Spinal cord (tissue), 10 donors: ENCODE measurements around the gene DENND2D. TPM values are rescaled to one million over a fixed set of nuclear protein-coding genes. Genes with fewer than 3 reads are reported as not detected.

Experiments
- DNase-seq, 6 donors: peaks; one replicate each; pipeline versions ENCODE4 v3.0.0 to v3.0.0-alpha.2; 2013 to 2015; ENCODE audit warnings: low spot score in 6 of 6, low read depth in 4 of 6
- H3K27ac ChIP-seq: one replicate; pipeline ENCODE4 v1.5.1; 2013; ENCODE audit warnings: low read depth, low read length, control low read depth
- H3K27me3 ChIP-seq: one replicate; pipeline ENCODE4 v1.6.1; 2013; ENCODE audit warnings: low read length; ENCODE audit not compliant: control insufficient read depth, insufficient read depth
- H3K36me3 ChIP-seq: one replicate; pipeline ENCODE4 v1.6.1; 2013; ENCODE audit warnings: low read length; ENCODE audit not compliant: control insufficient read depth, insufficient read depth
- H3K4me1 ChIP-seq: one replicate; pipeline ENCODE4 v1.6.1; 2013; ENCODE audit warnings: low read length; ENCODE audit not compliant: control insufficient read depth, insufficient read depth
- H3K4me3 ChIP-seq: one replicate; pipeline ENCODE4 v1.5.1; 2013; ENCODE audit warnings: low read depth, low read length, control low read depth
- H3K9me3 ChIP-seq: one replicate; pipeline ENCODE4 v1.6.1; 2013; ENCODE audit warnings: low read length; ENCODE audit not compliant: control insufficient read depth, insufficient read depth
- WGBS: methylation state at CpG from one replicate; pipeline ENCODE4 v1.1.5; 2013; ENCODE audit warnings: missing lambda C conversion rate; ENCODE audit not compliant: insufficient coverage; 5-methylcytosine and 5-hydroxymethylcytosine counted together
- polyA plus RNA-seq, 2 donors: library from polyadenylated mRNA; unstranded; fragments of 120-200 nt; gene quantifications; one replicate each; pipeline ENCODE4 v1.2.1, GENCODE V29; 2013; ENCODE audit not compliant: insufficient read length in 2 of 2
- total RNA-seq, 2 donors: library from RNA; depleted of rRNA in 1 of 2; stranded (reverse); fragments of 120-200 nt in 1 of 2; fragments of >200 nt in 1 of 2; gene quantifications; one replicate each; pipeline versions ENCODE4 v1.2.3 to v1.2.4, GENCODE V29; 2013 to 2014
- donor health status: healthy.

Gene DENND2D
- total and polyA plus RNA-seq, 4 donors: 1.9 to 10.3 (median 5.4) TPM

DNA sequence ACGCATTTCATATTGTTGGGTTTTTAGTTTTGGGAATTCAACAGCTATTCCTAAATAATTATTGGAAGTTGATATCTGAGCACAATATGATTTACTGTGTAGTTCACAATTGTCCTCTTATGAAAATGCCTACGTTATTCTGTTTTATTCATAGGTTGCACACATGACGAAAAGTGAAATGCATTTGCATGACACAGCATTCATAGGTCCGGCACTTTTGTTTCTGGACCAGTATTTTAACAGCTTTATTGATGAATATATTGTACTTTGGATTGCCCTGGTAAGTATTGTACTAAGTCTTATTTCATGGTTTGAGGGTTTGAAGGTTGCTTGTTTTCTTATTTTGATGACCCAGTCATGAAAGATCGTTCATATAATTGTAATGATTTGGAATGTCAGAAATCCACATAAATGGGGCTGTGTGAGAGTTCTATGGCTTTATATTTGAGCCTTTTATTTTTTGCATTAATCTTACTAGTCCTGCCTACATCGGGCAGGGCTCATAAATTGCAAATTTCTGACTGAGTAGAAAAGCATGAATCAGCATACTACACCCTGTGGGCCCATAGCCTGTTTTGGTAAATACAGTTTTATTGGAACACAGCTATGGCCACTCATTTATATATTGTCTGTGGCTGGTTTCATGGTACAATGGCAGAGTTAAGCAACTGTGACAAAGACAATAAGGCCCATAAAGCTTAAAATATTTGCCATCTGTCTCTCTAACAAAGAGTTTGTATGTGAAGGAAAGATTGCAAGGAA is 17.0 kb downstream of the DENND2D start:
- no peaks in the 10 kb centered on the region for H3K9me3 ChIP-seq
- H3K4me1 ChIP-seq: no peaks in the 10 kb centered on the region
- peaks cover 2% of the 10 kb centered on the region for H3K36me3 ChIP-seq
- H3K27ac ChIP-seq: no peak overlapping the region
- H3K27me3 ChIP-seq: no peaks in the 10 kb centered on the region
- peak in 1 of 6 donors; percentile 52 for DNase-seq
- no peak overlapping the region for H3K4me3 ChIP-seq
- WGBS: 96% methylated on average over 3 of the region's 6 CpGs

DNA sequence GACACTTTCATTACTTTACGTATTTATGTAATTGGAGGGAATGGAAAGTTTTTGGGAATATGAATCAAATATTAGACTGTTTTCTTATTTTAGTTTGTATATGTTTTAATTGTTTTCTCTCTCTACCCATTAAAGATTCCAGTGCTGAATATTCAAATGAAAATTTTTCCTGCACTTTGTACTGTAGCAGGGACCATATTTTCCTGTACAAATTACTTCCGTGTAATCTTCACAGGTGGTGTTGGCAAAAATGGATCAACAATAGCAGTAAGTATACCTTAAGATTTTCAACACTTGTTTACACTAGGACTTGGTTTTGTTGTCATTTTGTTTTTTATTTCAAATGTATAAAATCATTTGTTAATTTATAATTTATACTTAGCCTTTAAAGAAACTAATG is 18.4 kb downstream of the DENND2D start:
- no peaks in the 10 kb centered on the region for H3K27me3 ChIP-seq
- no peak for DNase-seq
- no peak overlapping the region for H3K4me3 ChIP-seq
- H3K9me3 ChIP-seq: no peaks in the 10 kb centered on the region
- H3K36me3 ChIP-seq: peaks cover 2% of the 10 kb centered on the region
- no peaks in the 10 kb centered on the region for H3K4me1 ChIP-seq
- no CpG with 5 or more reads among the region's 2 CpGs for WGBS
- no peak overlapping the region for H3K27ac ChIP-seq

- no peaks in the 10 kb centered on the region for H3K4me1 ChIP-seq
- H3K4me3 ChIP-seq: no peak overlapping the region
- H3K27me3 ChIP-seq: no peaks in the 10 kb centered on the region
- H3K36me3 ChIP-seq: no peaks in the 10 kb centered on the region
- H3K9me3 ChIP-seq: no peaks in the 10 kb centered on the region
- no peak for DNase-seq
- H3K27ac ChIP-seq: no peak overlapping the region
Observed at GRCh38 chr1:111179968-111180533, 20.4 kb downstream of the DENND2D start.

DNA sequence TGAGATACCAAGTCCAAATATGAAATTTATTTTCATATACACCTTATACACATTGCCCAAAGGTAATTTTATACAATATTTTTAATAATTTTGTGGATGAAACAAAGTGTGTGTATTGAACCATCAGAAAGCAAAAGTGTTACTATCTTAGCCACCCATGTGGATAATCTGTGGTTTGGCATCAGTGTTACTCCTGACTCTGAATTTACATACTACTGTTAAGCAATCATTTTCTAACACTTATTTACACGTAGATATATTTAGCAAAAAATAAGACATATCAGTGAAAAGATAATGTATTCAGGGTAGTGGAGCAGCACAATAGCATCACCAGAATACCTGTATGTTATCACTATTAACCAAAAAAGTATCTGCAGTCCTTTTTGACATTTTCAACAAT is 23.8 kb downstream of the DENND2D start:
- Histone ChIP-seq H3K36me3 (peaks cover 4% of the 10 kb centered on the region), H3K27me3 (no peaks in the 10 kb centered on the region)
- no CpG with 5 or more reads among the region's 1 CpG for WGBS

DNA sequence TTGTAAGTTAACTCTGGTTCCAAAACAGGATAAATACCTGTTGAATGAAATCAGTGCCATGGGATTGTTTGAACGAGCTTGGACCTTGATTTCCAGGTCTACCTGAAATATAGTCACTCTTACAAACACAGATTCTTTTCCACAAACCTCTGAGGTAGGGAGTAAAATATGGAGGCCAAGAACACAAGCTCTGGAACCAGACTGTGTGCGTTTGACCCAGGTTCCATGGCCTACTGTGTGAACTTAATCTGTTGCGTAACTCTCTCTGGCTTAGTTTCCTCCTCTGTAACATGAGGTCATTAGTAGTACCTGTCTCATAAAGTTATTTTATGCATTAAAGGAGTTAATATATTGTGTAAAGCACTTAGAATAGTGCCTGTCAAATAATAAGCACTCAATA is 25.1 kb downstream of the DENND2D start:
- H3K4me3 ChIP-seq: no peak overlapping the region
- no peak overlapping the region for H3K27ac ChIP-seq
- WGBS: no CpG with 5 or more reads among the region's 3 CpGs
- no peaks in the 10 kb centered on the region for H3K27me3 ChIP-seq
- no peak for DNase-seq
- H3K9me3 ChIP-seq: no peaks in the 10 kb centered on the region
- H3K36me3 ChIP-seq: peaks cover 5% of the 10 kb centered on the region
- no peaks in the 10 kb centered on the region for H3K4me1 ChIP-seq

More for the DNA sequence above, 23.8 kb downstream of the DENND2D start:
- Histone ChIP-seq H3K27ac (no peak overlapping the region), H3K4me1 (no peaks in the 10 kb centered on the region), H3K9me3 (no peaks in the 10 kb centered on the region), H3K4me3 (no peak overlapping the region)
- DNase-seq: no peak

- Histone ChIP-seq H3K9me3 (no peaks in the 10 kb centered on the region), H3K36me3 (peaks cover 5% of the 10 kb centered on the region), H3K4me1 (no peaks in the 10 kb centered on the region), H3K27ac (no peak overlapping the region), H3K4me3 (no peak overlapping the region), H3K27me3 (no peaks in the 10 kb centered on the region)
- DNase-seq: no peak
Observed at GRCh38 chr1:111174070-111174469, 26.4 kb downstream of the DENND2D start.

GRCh38 chr1:111172463-111172862 is 28.0 kb downstream of the DENND2D start:
- Histone ChIP-seq H3K27ac (no peak overlapping the region), H3K36me3 (peaks cover 7% of the 10 kb centered on the region), H3K9me3 (no peaks in the 10 kb centered on the region), H3K27me3 (no peaks in the 10 kb centered on the region), H3K4me1 (no peaks in the 10 kb centered on the region), H3K4me3 (no peak overlapping the region)
- DNase-seq: no peak

GRCh38 chr1:111164151-111164550 is 36.3 kb downstream of the DENND2D start:
- no peak overlapping the region for H3K27ac ChIP-seq
- DNase-seq: no peak
- whole genome bisulfite sequencing: 92% methylated on average over 2 of the region's 2 CpGs

GRCh38 chr1:111163363-111163762 is 37.1 kb downstream of the DENND2D start:
- Histone ChIP-seq H3K4me3 (no peak overlapping the region), H3K4me1 (no peaks in the 10 kb centered on the region), H3K9me3 (no peaks in the 10 kb centered on the region), H3K27ac (no peak overlapping the region), H3K27me3 (no peaks in the 10 kb centered on the region), H3K36me3 (peaks cover 7% of the 10 kb centered on the region)
- WGBS: no CpG with 5 or more reads among the region's 4 CpGs
- no peak for DNase-seq

More at GRCh38 chr1:111164151-111164550, 36.3 kb downstream of the DENND2D start:
- Histone ChIP-seq H3K27me3 (no peaks in the 10 kb centered on the region), H3K4me1 (no peaks in the 10 kb centered on the region), H3K36me3 (peaks cover 8% of the 10 kb centered on the region), H3K4me3 (no peak overlapping the region), H3K9me3 (no peaks in the 10 kb centered on the region)

- Histone ChIP-seq H3K27ac (no peak overlapping the region), H3K27me3 (no peaks in the 10 kb centered on the region), H3K4me3 (no peak overlapping the region), H3K4me1 (no peaks in the 10 kb centered on the region), H3K9me3 (no peaks in the 10 kb centered on the region), H3K36me3 (peaks cover 6% of the 10 kb centered on the region)
- WGBS: no CpG with 5 or more reads among the region's 2 CpGs
- peak in 2 of 6 donors; percentile 2 to 57 for DNase-seq
Observed at GRCh38 chr1:111162488-111162880, 38.0 kb downstream of the DENND2D start.
